HG03064 (cell line): ENCODE results near the gene GABRP.

Experiments
- ATAC-seq: cut with Tn5 transposase; IDR thresholded peaks from one replicate; pipeline ENCODE4 v1.9.1; 2021; ENCODE audit warnings: low read depth; ENCODE audit not compliant: unreplicated experiment

The GABRP gene

GRCh38 chr5:170854566-170854965, 71.0 kb downstream of the GABRP start:
- no peak for ATAC-seq

- no peak for ATAC-seq
These were observed 73.5 kb downstream of the GABRP start for GRCh38 chr5:170857066-170857465.

- no peak for ATAC-seq
These were observed 76.9 kb downstream of the GABRP start for GRCh38 chr5:170860415-170860814.

GRCh38 chr5:170860818-170861666, 77.5 kb downstream of the GABRP start:
- ATAC-seq, result no peak

- no peak for ATAC-seq
These were observed 78.1 kb downstream of the GABRP start for GRCh38 chr5:170861667-170861916.

- ATAC-seq, result no peak
These were observed 78.6 kb downstream of the GABRP start, which contains the start of gene RANBP17 for GRCh38 chr5:170861917-170862766. Gene RANBP17, plus strand, starts transcription at chr5:170862018.

GRCh38 chr5:170863646-170864045, 80.1 kb downstream of the GABRP start:
- ATAC-seq, result no peak
